Endodermal cell (in vitro differentiated cells): ENCODE measurements around the gene SERPINA5. TPM values are rescaled to one million over a fixed set of nuclear protein-coding genes. Genes with fewer than 3 reads are reported as not detected.

Experiments used
- DNase-seq: peaks from one replicate; pipeline ENCODE4 v3.0.0-alpha.2; 2017
- H3K27ac ChIP-seq: 2 replicates; pipeline ENCODE4 v1.5.1; 2013; ENCODE audit warnings: mild to moderate bottlenecking, low read depth, low read length, moderate library complexity
- H3K27me3 ChIP-seq: 2 replicates; pipeline ENCODE4 v1.6.1; 2013; ENCODE audit warnings: mild to moderate bottlenecking, low read length, moderate library complexity; ENCODE audit not compliant: insufficient read depth, control insufficient read depth, poor library complexity, severe bottlenecking
- H3K36me3 ChIP-seq: 2 replicates; pipeline ENCODE4 v1.7.0; 2013; ENCODE audit warnings: mild to moderate bottlenecking, low read length, moderate library complexity; ENCODE audit not compliant: control insufficient read depth, insufficient read depth
- H3K4me1 ChIP-seq: one replicate; pipeline ENCODE4 v1.7.0; 2013; ENCODE audit warnings: low read length; ENCODE audit not compliant: control insufficient read depth, insufficient read depth
- H3K4me3 ChIP-seq: 2 replicates; pipeline ENCODE4 v1.5.1; 2013; ENCODE audit warnings: mild to moderate bottlenecking, low read length, moderate library complexity
- H3K9ac ChIP-seq: 2 replicates; pipeline ENCODE4 v1.6.1; 2013; ENCODE audit warnings: mild to moderate bottlenecking, low read length, moderate library complexity; ENCODE audit not compliant: poor library complexity, severe bottlenecking; ENCODE audit errors: extremely low read depth
- H3K9me3 ChIP-seq: 2 replicates; pipeline ENCODE4 v1.6.1; 2013; ENCODE audit warnings: mild to moderate bottlenecking, low read length, moderate library complexity; ENCODE audit not compliant: control insufficient read depth
- H3K27ac Mint-ChIP-seq: 2 replicates; pipeline ENCODE4 v1.8.0; 2020; ENCODE audit warnings: mixed read lengths
- H3K27me3 Mint-ChIP-seq: 2 replicates; pipeline ENCODE4 v1.8.0; 2021; ENCODE audit warnings: mild to moderate bottlenecking, mixed read lengths; ENCODE audit not compliant: insufficient read depth
- H3K36me3 Mint-ChIP-seq: 2 replicates; pipeline ENCODE4 v1.8.0; 2020; ENCODE audit warnings: low read depth, mixed read lengths
- H3K4me1 Mint-ChIP-seq: 2 replicates; pipeline ENCODE4 v1.8.0; 2020; ENCODE audit warnings: mixed read lengths
- H3K4me3 Mint-ChIP-seq: 2 replicates; pipeline ENCODE4 v1.8.0; 2020; ENCODE audit warnings: mild to moderate bottlenecking, moderate library complexity, mixed read lengths
- H3K9me3 Mint-ChIP-seq: 2 replicates; pipeline ENCODE4 v1.8.0; 2020; ENCODE audit warnings: mild to moderate bottlenecking, mixed read lengths
- WGBS, 2 experiments: methylation state at CpG; one replicate each; pipeline versions ENCODE4 v1.1.5 to v1.1.7; 2013; ENCODE audit warnings: missing lambda C conversion rate in 2 of 2, mixed read lengths in 1 of 2; ENCODE audit not compliant: insufficient coverage in 1 of 2, insufficient read length in 1 of 2; 5-methylcytosine and 5-hydroxymethylcytosine counted together
- total RNA-seq, 2 donors: library from RNA; stranded (reverse); fragmentation: NEBNext Ultra II Directional in 1 of 2; extraction: Animal tissue kit (Norgen Biotek cat#: 25700) in 1 of 2; gene quantifications; 2 replicates in 1 of 2; 3 replicates in 1 of 2; pipeline ENCODE4 v1.2.1, GENCODE V29; 2021
- TF ChIP-seq, protein P1 (sequence below): fragments of 200-600 bp; sonication (generic); conservative IDR thresholded peaks from 2 replicates; pipeline ENCODE4 v1.5.0; 2021; ENCODE audit warnings: antibody characterized with exemption, mild to moderate bottlenecking

SERPINA5 gene
- total RNA-seq, 2 donors from 2014 or later, result 1.5 to 2.8 TPM

DNA sequence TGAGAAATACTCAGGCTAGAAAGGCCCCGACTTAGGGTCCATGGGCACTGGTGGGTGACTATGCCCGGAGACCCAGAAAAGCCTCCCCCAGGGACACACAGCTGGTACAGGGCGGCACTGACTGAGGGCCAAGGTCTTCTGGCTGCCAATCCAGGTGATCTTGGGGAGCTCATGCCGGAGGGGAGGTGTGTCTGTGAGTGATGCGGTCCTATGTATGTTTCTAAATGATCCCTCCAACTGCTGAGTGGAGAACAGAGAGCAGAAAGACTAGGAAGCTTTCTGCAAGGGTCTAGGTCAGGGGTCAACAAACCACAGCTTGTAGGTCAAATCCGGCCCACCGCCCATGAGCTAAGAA, 19.6 kb upstream of the SERPINA5 start:
- TF ChIP-seq, protein P1, sequence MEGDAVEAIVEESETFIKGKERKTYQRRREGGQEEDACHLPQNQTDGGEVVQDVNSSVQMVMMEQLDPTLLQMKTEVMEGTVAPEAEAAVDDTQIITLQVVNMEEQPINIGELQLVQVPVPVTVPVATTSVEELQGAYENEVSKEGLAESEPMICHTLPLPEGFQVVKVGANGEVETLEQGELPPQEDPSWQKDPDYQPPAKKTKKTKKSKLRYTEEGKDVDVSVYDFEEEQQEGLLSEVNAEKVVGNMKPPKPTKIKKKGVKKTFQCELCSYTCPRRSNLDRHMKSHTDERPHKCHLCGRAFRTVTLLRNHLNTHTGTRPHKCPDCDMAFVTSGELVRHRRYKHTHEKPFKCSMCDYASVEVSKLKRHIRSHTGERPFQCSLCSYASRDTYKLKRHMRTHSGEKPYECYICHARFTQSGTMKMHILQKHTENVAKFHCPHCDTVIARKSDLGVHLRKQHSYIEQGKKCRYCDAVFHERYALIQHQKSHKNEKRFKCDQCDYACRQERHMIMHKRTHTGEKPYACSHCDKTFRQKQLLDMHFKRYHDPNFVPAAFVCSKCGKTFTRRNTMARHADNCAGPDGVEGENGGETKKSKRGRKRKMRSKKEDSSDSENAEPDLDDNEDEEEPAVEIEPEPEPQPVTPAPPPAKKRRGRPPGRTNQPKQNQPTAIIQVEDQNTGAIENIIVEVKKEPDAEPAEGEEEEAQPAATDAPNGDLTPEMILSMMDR, result no peak
- Histone ChIP-seq H3K9ac (no peak overlapping the region), H3K36me3 (no peaks in the 10 kb centered on the region), H3K27me3 (no peaks in the 10 kb centered on the region), H3K9me3 (peaks cover 10% of the 10 kb centered on the region), H3K27ac (no peak overlapping the region), H3K4me1 (no peaks in the 10 kb centered on the region), H3K4me3 (no peak overlapping the region)
- H3K36me3 Mint-ChIP-seq, result no peaks in the 10 kb centered on the region
- no peak overlapping the region for H3K27ac Mint-ChIP-seq
- WGBS, 2 experiments, result 88 to 90% methylated on average over 2 to 5 of the region's 7 CpGs
- no peaks in the 10 kb centered on the region for H3K9me3 Mint-ChIP-seq
- no peak for DNase-seq
- H3K4me1 Mint-ChIP-seq, result peaks cover 7% of the 10 kb centered on the region
- peaks cover 4% of the 10 kb centered on the region for H3K27me3 Mint-ChIP-seq
- H3K4me3 Mint-ChIP-seq, result no peak overlapping the region

DNA sequence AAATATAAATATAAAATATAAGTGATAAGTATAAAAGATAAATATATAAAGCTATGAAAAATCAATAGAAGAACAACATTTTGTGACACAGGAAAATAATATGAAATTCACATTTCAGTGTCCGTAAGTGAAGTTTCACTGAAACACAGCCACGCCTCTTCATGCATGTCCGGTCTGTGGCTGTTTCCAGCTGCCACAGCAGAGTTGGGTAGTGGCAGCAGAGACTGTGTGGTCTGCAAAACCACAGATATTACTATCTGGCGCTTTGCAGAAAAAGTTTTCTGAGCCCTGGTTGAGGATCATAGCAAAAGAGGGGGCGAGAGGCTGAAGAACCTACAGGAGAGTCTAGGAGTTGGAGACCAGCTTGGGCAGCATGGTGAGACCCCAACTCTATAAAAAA, 19.2 kb upstream of the SERPINA5 start:
- Mint-ChIP-seq H3K27me3 (peaks cover 5% of the 10 kb centered on the region), H3K4me3 (no peak overlapping the region), H3K27ac (no peak overlapping the region), H3K4me1 (peaks cover 7% of the 10 kb centered on the region), H3K9me3 (no peaks in the 10 kb centered on the region), H3K36me3 (no peaks in the 10 kb centered on the region)
- H3K9ac ChIP-seq, result no peak overlapping the region
- no peaks in the 10 kb centered on the region for H3K4me1 ChIP-seq
- no peak overlapping the region for H3K27ac ChIP-seq
- H3K9me3 ChIP-seq, result peaks cover 6% of the 10 kb centered on the region
- H3K36me3 ChIP-seq, result no peaks in the 10 kb centered on the region
- TF ChIP-seq, protein P1, result no peak
- 93 to 100% methylated on average over 2 to 5 of the region's 5 CpGs for WGBS, 2 experiments
- H3K4me3 ChIP-seq, result no peak overlapping the region
- no peak for DNase-seq
- H3K27me3 ChIP-seq, result peaks cover 3% of the 10 kb centered on the region

DNA sequence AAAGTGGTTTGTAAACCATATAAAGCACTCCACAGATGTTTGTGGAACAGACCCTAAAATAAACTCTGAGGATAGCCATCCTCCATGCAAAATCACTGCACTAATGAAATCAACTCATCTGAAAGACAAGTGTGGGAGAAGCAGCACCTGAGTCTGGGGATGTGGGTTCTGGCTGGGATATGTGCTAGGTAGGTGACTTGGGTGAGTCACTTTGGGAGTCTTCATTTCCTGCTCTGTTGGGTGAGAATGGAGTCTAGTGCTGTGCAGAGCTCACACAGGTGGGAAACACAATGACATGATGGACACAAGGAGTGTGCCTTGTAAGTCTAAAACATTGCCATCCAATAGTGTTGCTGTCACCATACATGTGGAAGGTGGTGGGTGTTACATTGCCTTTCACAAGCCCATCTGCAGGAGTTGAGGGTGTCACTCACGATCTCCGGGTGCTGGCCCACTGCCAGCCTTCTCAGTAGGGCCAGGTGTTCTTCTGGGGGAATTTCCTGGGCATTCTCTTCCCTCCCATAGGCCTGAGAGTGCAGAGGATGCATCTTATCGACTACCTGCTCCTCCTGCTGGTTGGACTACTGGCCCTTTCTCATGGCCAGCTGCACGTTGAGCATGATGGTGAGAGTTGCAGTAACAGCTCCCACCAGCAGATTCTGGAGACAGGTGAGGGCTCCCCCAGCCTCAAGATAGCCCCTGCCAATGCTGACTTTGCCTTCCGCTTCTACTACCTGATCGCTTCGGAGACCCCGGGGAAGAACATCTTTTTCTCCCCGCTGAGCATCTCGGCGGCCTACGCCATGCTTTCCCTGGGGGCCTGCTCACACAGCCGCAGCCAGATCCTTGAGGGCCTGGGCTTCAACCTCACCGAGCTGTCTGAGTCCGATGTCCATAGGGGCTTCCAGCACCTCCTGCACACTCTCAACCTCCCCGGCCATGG, 18.0 kb upstream of the SERPINA5 start:
- TF ChIP-seq, protein P1, result peak; percentile 12
- Histone ChIP-seq H3K27ac (no peak overlapping the region), H3K36me3 (no peaks in the 10 kb centered on the region), H3K4me3 (no peak overlapping the region), H3K9ac (no peak overlapping the region), H3K27me3 (peaks cover 15% of the 10 kb centered on the region), H3K9me3 (no peaks in the 10 kb centered on the region), H3K4me1 (no peaks in the 10 kb centered on the region)
- Mint-ChIP-seq H3K9me3 (no peaks in the 10 kb centered on the region), H3K36me3 (no peaks in the 10 kb centered on the region), H3K27me3 (peaks cover 5% of the 10 kb centered on the region), H3K27ac (no peak overlapping the region), H3K4me3 (no peak overlapping the region), H3K4me1 (peaks cover 7% of the 10 kb centered on the region)
- DNase-seq, result no peak
- 92 to 99% methylated on average over 13 to 16 of the region's 16 CpGs for WGBS, 2 experiments
